Activated T-cell treated with anti-CD3 and anti-CD28 coated beads, Interleukin-2, amount 50 U/mL, for 72 hours (primary cell): ENCODE measurements around the gene RAD52. TPM values are rescaled to one million over a fixed set of nuclear protein-coding genes. Genes with fewer than 3 reads are reported as not detected.

Source experiments
- ATAC-seq, 2 donors: fragments of 150-1000 bp; cut with Tn5 transposase; replicated peaks in 1 of 2; 2 replicates each; pipeline ENCODE4 v1.10.0; 2021; ENCODE audit warnings: moderate library complexity in 2 of 2, mild to moderate bottlenecking in 1 of 2
- DNase-seq, 2 donors: peaks; one replicate each; pipeline ENCODE4 v3.0.0; 2021 to 2022; ENCODE audit warnings: mixed read lengths in 1 of 2
- H3K27ac Mint-ChIP-seq: one replicate; pipeline ENCODE4 v1.8.0; 2022; ENCODE audit warnings: mild to moderate bottlenecking, moderate library complexity, mixed read lengths
- H3K27me3 Mint-ChIP-seq: one replicate; pipeline ENCODE4 v1.8.0; 2022; ENCODE audit warnings: low read depth, mixed read lengths
- H3K36me3 Mint-ChIP-seq, 2 donors: one replicate each; pipeline ENCODE4 v1.8.0; 2022; ENCODE audit warnings: mixed read lengths in 2 of 2, mild to moderate bottlenecking in 1 of 2; ENCODE audit not compliant: insufficient read depth in 2 of 2
- H3K4me1 Mint-ChIP-seq: one replicate; pipeline ENCODE4 v1.8.0; 2022; ENCODE audit warnings: low read depth, mixed read lengths
- H3K4me3 Mint-ChIP-seq, 2 donors: one replicate each; pipeline ENCODE4 v1.8.0; 2022; ENCODE audit warnings: mild to moderate bottlenecking in 2 of 2, mixed read lengths in 2 of 2, moderate library complexity in 2 of 2
- H3K9me3 Mint-ChIP-seq, 2 donors: one replicate each; pipeline ENCODE4 v1.8.0; 2022; ENCODE audit warnings: mixed read lengths in 2 of 2
- total RNA-seq, 2 donors: library from RNA; stranded (reverse); gene quantifications; one replicate each; pipeline ENCODE4 v1.2.3, GENCODE V29; 2022

Gene RAD52
- total RNA-seq, 2 donors from 2014 or later: 12.1 to 18.1 TPM

GRCh38 chr12:870378-870777 is 79.1 kb downstream of the RAD52 start:
- no peak overlapping the region for H3K4me3 Mint-ChIP-seq
- H3K9me3 Mint-ChIP-seq: no peaks in the 10 kb centered on the region
- no peaks in the 10 kb centered on the region for H3K27me3 Mint-ChIP-seq
- H3K4me1 Mint-ChIP-seq: peaks cover 9% of the 10 kb centered on the region
- no peak for DNase-seq
- ATAC-seq: peak; percentile 25 to 33
- H3K27ac Mint-ChIP-seq: no peak overlapping the region
- H3K36me3 Mint-ChIP-seq: peaks cover 2 to 7% of the 10 kb centered on the region in 2 donors

GRCh38 chr12:868722-869121 is 80.8 kb downstream of the RAD52 start:
- DNase-seq (no peak), ATAC-seq (no peak)
- H3K36me3 Mint-ChIP-seq: peaks cover 6 to 17% of the 10 kb centered on the region in 2 donors
- H3K27me3 Mint-ChIP-seq: no peaks in the 10 kb centered on the region
- H3K4me1 Mint-ChIP-seq: peaks cover 9% of the 10 kb centered on the region
- H3K4me3 Mint-ChIP-seq: no peak overlapping the region
- no peak overlapping the region for H3K27ac Mint-ChIP-seq
- no peaks in the 10 kb centered on the region for H3K9me3 Mint-ChIP-seq

- ATAC-seq (no peak), DNase-seq (no peak)
- peaks cover 6 to 17% of the 10 kb centered on the region in 2 donors for H3K36me3 Mint-ChIP-seq
- H3K9me3 Mint-ChIP-seq: no peaks in the 10 kb centered on the region
- H3K27ac Mint-ChIP-seq: no peak overlapping the region
- H3K4me3 Mint-ChIP-seq: no peak overlapping the region
- peaks cover 9% of the 10 kb centered on the region for H3K4me1 Mint-ChIP-seq
- no peaks in the 10 kb centered on the region for H3K27me3 Mint-ChIP-seq
These were observed 81.6 kb downstream of the RAD52 start for GRCh38 chr12:867905-868304.

- H3K4me1 Mint-ChIP-seq: peaks cover 9% of the 10 kb centered on the region
- peaks cover 9 to 29% of the 10 kb centered on the region in 2 donors for H3K36me3 Mint-ChIP-seq
- ATAC-seq: no peak
- H3K9me3 Mint-ChIP-seq: no peaks in the 10 kb centered on the region
- H3K27ac Mint-ChIP-seq: peak overlapping the region; percentile 8
- no peak for DNase-seq
- no peak overlapping the region for H3K4me3 Mint-ChIP-seq
- H3K27me3 Mint-ChIP-seq: no peaks in the 10 kb centered on the region
These were observed 83.9 kb downstream of the RAD52 start for GRCh38 chr12:865614-866013.

- H3K27me3 Mint-ChIP-seq: no peaks in the 10 kb centered on the region
- peaks cover 4% of the 10 kb centered on the region for H3K4me1 Mint-ChIP-seq
- H3K27ac Mint-ChIP-seq: peak overlapping the region; percentile 73
- H3K4me3 Mint-ChIP-seq: no peak overlapping the region
- no peak for ATAC-seq
- no peak for DNase-seq
- peaks cover 8 to 32% of the 10 kb centered on the region in 2 donors for H3K36me3 Mint-ChIP-seq
- no peaks in the 10 kb centered on the region for H3K9me3 Mint-ChIP-seq
These were observed 86.2 kb downstream of the RAD52 start for GRCh38 chr12:863285-863684.

GRCh38 chr12:862303-862911 is 87.1 kb downstream of the RAD52 start:
- no peak for DNase-seq
- H3K36me3 Mint-ChIP-seq: peaks cover 8 to 32% of the 10 kb centered on the region in 2 donors
- no peaks in the 10 kb centered on the region for H3K9me3 Mint-ChIP-seq
- ATAC-seq: no peak
- H3K27ac Mint-ChIP-seq: peak overlapping the region; percentile 63
- H3K27me3 Mint-ChIP-seq: no peaks in the 10 kb centered on the region
- no peaks in the 10 kb centered on the region for H3K4me1 Mint-ChIP-seq
- H3K4me3 Mint-ChIP-seq: no peak overlapping the region

Other genes starting within 250 kb of the RAD52 start
- gene WNK1, start 197.1 kb downstream of the RAD52 start, total RNA-seq: 100 to 1,000 TPM; 177 to 213 TPM
- 10 to 100 TPM; 27.5 to 28.9 TPM for gene ERC1, start 41.5 kb upstream of the RAD52 start, total RNA-seq